ENCODE results near the gene BLM.
A peak's percentile ranks its signal among the peaks of the same experiment; 100 is the strongest.
"Not testable (repeated sequence)": the region's sequence is repeated elsewhere in the genome, so short reads cannot be mapped to it uniquely, and the experiment has no call there.

BLM gene

GRCh38 chr15:90716976-90717821 is at the start of gene BLM:
TSS of gene BLM (plus strand) at chr15:90717346. CDS start at chr15:90747393, 30,047 bp downstream.
- DNase-seq, result peak; percentile 97 to 100 (median 99)

GRCh38 chr15:90667755-90668345 is 49.3 kb upstream of the BLM start:
- not testable (repeated sequence) for DNase-seq

DNA sequence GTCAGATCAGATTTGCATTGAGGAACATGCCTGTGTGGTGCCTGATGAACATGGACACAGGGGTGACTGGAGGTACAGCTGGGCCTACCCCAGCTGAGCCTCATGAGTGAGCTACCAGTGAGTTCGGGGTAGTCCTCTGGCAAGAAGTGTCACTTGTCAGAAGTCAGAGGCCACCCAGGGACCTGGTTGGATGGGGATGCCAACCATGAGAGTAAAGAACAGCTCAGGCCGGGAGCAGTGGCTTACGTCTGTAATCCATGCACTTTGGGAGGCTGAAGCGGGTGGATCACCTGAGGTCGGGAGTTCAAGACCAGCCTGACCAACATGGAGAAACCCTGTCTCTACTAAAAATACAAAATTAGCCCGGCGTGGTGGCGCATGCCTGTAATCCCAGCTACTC is 46.5 kb upstream of the BLM start:
- DNase-seq, result not testable (repeated sequence)

GRCh38 chr15:90671216-90671615 is 45.9 kb upstream of the BLM start:
- no peak for DNase-seq

- not testable (repeated sequence) for DNase-seq
Measured at GRCh38 chr15:90673357-90673756, 43.8 kb upstream of the BLM start.

- DNase-seq, result no peak
Measured at GRCh38 chr15:90674476-90674875, 42.7 kb upstream of the BLM start.

- no peak for DNase-seq
Measured at GRCh38 chr15:90675464-90675863, 41.7 kb upstream of the BLM start.

GRCh38 chr15:90677807-90678790 is 39.0 kb upstream of the BLM start:
- DNase-seq, result no peak

DNA sequence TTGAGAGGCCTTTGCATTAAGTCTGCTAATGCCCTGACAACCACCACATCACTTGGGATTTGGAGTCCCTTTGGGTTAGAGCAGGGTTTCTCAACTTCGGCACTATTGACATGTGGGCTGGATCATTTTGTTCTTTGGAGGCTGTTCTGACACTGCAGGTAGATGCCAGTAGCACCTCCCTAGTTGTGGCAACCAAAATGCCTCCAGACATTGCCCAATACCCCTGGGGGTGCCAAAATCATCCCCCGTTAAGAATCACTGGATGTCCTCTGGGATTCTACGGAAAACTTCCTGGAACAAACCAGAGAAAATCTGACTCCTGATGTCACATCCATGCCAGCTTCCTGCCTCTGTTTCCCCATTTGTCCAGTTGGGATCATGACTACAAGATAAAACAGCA is 37.2 kb upstream of the BLM start:
- no peak for DNase-seq

DNA sequence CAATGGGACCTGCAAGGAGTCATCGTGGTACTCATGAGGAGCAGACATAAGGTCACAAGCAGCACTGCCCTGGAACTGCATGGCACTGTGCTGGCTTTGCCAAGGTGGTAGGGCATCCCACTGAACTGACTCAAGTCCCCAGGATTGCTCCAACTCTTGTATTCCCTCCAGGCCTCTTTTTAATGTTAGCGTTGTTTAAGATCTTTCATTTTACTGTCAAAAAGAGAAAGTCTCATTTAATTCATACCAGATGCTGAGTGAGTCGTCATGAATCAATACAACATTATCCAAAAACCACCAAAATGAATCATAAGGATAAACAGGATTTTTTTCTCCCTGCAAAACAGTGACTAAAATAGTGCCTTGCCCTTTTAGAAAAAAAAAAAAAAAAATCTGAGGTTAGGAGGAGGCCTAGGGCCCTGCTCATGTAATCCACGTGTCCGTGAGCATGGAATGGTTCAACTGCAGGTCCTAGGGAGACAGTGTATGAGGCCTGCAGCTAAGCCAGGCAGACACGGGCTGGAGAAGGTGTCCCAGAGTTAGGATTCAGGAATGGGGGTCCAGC is 36.7 kb upstream of the BLM start:
- DNase-seq, result no peak

DNA sequence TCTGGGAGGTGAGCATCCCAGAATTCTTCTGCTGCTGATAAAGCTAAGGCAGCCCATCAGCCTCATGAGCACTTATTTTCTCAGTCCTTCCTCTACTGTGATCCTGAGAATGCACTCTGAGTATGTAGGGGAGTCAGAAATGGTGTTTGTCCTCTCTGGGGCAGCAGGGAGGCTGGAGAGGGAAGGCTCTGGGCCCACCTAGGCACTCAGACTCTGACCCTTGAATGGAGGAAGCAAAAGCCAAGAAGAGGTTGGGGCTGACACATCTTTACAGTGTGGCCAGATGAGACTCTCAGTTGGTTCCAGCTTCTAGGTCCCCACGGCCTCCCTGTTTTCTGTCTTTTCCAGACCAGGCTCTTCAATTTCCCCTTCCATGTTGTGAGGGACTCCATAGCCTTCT is 36.1 kb upstream of the BLM start:
- DNase-seq, result no peak

- no peak for DNase-seq
Measured at GRCh38 chr15:90681480-90681879, 35.7 kb upstream of the BLM start.

GRCh38 chr15:90683371-90683770 is 33.8 kb upstream of the BLM start:
- DNase-seq, result no peak

- no peak for DNase-seq
Measured at GRCh38 chr15:90683876-90684275, 33.3 kb upstream of the BLM start.

- DNase-seq, result no peak
Measured at GRCh38 chr15:90684281-90684680, 32.9 kb upstream of the BLM start.

- DNase-seq, result no peak
Measured at GRCh38 chr15:90685591-90686434, 31.3 kb upstream of the BLM start.

DNA sequence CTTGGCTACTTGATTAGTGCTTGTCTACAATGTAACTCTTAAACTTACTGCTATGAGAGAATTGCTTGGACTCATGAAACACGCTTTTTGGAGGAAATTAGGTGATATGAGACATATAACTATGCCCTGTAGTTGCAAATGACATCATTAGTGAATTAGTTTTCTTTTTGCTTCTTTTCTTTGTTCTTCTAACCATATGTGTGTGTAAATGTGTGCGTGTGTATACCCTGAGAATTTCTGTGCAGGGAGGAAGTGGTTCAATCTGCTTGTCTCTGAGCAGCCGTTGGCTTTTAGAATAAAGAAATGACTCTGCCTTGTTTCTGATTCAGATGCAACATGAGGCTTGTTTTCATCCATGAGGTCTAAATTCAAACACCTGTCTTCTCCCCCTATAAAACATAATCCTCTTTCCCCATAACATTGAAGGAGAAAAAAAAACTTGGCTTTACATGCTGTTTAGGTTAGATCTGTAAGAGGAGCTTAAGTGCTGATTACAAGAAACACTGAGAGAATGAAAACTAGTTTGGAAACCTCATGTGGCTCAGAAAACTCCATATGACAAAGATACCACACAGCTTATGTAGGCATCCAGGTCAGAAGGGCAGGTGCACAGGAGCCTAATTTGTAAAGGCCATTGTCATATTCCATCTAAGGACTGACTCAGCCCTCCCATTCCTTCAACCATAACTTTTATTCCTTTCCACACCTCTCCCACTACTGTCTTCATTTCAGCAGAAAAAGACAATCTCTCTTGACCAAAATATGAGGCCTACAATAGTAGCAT is 30.5 kb upstream of the BLM start:
- DNase-seq, result no peak

DNA sequence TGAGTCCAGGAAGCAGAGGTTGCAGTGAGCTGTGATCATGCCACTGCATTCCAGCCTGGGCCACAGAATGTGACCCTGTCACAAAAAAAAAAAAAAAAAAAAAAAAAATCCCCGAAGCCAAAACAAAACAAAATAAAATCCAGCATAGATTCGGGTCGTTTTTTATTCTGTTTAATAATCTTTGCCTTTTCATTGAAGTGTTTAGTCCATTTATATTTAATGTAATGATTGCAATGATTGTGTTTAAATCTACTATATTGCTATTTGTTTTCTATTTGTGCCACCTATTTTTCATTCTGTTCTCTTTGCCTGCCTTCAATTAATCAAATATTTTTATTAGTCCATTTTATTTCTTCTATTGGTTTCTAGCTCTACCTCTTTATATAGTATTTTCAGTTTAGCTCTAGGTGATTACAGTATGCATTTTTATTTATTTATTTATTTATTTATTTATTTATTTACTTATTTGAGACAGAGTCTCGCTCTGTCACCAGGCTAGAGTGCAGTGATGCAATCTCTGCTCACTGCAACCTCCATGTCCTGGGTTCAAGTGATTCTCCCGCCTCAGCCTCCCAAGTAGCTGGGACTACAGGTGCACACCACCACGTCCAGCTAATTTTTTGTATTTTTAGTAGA is 27.7 kb upstream of the BLM start:
- not testable (repeated sequence) for DNase-seq

DNA sequence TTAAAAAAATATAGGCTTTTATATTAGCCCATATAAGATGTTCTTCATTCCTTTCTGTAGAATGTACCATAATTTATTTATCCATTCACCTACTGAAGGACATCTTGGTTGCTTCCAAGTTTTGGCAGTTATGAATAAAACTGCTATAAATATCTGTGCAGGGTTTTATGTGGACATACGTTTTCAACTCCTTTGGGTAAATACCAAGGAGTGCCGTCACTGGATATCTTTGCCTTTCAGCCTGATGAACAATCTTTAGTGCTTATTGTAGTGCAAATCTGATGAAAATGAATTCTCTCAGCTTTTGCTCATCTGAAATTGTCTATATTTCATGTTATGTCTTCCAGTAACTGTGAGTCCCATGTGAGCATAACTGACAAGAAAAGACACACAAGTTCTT is 26.6 kb upstream of the BLM start:
- DNase-seq, result no peak

- no peak for DNase-seq
Measured at GRCh38 chr15:90691369-90691768, 25.8 kb upstream of the BLM start.

Data from NCI-H1417 (cell line).